Measurements from ENCODE around the gene PRKN.

PRKN gene

DNA sequence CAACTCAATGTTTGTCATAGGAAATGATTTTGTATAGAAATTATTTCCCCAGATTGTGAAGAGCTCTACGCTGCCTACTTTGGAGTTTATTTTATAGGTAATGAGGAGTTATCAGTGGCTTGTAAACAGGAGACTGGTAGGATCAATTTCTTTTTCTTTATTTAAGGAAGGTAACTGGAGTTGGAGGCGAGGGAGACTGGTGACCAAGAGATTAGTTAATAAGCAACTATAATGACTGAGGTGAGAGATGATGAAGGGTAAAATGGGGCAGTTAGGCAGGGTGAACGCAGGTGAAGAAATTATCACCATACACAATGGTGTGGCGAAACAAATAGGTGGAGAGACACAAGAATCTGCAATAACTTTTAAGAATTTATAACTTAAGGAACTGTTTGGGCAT is 100.2 kb downstream of the PRKN start:
- TF ChIP-seq, protein P1, sequence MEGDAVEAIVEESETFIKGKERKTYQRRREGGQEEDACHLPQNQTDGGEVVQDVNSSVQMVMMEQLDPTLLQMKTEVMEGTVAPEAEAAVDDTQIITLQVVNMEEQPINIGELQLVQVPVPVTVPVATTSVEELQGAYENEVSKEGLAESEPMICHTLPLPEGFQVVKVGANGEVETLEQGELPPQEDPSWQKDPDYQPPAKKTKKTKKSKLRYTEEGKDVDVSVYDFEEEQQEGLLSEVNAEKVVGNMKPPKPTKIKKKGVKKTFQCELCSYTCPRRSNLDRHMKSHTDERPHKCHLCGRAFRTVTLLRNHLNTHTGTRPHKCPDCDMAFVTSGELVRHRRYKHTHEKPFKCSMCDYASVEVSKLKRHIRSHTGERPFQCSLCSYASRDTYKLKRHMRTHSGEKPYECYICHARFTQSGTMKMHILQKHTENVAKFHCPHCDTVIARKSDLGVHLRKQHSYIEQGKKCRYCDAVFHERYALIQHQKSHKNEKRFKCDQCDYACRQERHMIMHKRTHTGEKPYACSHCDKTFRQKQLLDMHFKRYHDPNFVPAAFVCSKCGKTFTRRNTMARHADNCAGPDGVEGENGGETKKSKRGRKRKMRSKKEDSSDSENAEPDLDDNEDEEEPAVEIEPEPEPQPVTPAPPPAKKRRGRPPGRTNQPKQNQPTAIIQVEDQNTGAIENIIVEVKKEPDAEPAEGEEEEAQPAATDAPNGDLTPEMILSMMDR (IDR thresholded peaks at IDR 0.05; ENCODE audit: borderline replicate concordance, control extremely low read depth, extremely low read depth, insufficient read depth, missing control alignments), result no peak
- no peak for DNase-seq (ENCODE audit: low spot score)
- in situ Hi-C loops (cut with MboI; ENCODE audit: low sequenced_read_pairs, unreplicated experiment), result no loop called here

DNA sequence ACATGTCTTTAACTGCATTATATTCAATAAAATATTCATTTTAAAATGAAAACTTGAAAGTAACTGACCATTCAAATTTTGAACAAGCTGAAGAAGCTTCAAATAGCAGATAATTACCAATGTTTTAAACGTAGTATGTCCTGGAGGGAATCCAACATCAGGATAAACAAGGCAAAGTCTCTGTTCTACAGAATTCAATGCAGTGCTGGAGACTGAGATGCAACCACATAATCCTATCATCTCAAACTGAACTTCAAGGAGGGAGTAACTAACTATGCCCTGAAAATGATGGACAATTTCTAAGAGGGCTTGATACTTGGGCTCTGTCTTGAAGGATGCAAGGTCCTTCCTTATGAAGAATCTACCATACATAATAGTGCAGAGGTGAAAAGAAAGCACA is 100.7 kb downstream of the PRKN start:
- DNase-seq (ENCODE audit: low spot score), result no peak
- in situ Hi-C loops (cut with MboI; ENCODE audit: low sequenced_read_pairs, unreplicated experiment), result no loop called here
- TF ChIP-seq, protein P1 (IDR thresholded peaks at IDR 0.05; ENCODE audit: borderline replicate concordance, control extremely low read depth, extremely low read depth, insufficient read depth, missing control alignments), result no peak

DNA sequence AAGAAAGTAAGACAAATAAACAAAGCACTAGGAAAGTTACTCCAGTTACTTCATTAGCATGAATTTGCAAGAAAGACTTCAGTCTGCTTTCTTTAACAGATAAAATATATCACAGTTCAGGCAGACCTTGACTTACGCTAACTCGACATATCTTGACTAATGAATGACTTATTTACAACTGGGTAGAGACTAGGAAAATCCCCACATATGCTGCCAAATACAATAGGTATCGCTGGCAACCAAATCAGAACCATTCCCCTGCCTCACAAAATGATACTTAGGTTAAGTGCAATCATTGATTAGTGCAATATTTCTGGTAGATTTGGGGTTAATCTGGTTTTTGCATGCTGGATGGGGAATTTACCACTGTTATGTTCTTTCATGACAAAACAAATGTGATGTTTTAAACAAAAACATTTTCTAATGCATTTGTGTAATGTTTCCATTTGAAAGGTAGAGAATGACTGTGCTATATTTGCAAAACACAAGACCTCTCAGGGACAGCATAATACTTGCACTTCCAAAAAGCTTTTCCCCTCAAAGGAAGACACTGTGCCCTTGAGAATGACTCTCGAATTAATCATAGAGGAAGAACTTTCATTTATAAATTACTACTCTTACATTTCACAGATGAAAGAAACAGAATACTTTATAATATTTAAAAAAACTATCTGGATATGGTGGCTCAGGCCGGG is 101.6 kb downstream of the PRKN start:
- in situ Hi-C loops (cut with MboI; ENCODE audit: low sequenced_read_pairs, unreplicated experiment), result no loop called here
- TF ChIP-seq, protein P1 (IDR thresholded peaks at IDR 0.05; ENCODE audit: borderline replicate concordance, control extremely low read depth, extremely low read depth, insufficient read depth, missing control alignments), result no peak
- no peak for DNase-seq (ENCODE audit: low spot score)

DNA sequence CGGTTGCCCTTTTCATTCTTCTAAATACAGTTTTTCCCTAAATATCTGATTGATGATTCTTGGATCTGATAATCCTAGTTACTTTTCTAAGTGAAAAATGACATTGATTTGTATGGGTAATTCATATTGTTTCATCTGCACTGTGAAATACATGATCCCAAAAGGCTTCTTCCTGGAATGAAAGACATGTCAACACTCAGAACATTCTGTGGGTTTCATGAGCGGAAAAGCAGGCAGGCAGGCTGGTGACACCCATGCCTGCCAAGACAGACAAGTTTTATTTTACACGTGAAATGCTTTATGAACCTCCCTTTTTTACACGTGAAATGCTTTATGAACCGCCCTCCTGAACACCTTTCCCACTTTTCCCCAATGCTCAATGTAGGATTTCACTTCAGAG is 105.0 kb downstream of the PRKN start:
- in situ Hi-C loops (cut with MboI; ENCODE audit: low sequenced_read_pairs, unreplicated experiment), result no loop called here
- TF ChIP-seq, protein P1 (IDR thresholded peaks at IDR 0.05; ENCODE audit: borderline replicate concordance, control extremely low read depth, extremely low read depth, insufficient read depth, missing control alignments), result no peak
- DNase-seq (ENCODE audit: low spot score), result no peak

DNA sequence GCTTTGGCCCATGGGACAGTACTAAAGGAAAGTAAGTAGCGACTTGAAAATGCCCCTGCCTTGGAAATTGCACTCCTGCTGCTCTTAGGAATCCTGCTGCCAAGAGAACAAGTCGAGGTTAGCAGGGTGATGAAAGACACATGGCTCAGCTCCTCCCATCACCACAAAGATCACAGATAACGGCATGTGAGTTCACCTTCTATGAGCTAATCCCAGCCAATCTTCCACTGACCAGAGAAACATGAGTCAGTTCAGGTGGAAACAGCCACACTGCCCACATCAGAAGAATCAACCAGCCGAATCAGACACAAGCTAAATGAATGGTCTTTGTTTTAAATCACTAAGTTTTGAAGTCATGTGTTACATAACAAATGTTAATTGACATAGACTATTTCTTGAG is 106.3 kb downstream of the PRKN start:
- TF ChIP-seq, protein P1 (IDR thresholded peaks at IDR 0.05; ENCODE audit: borderline replicate concordance, control extremely low read depth, extremely low read depth, insufficient read depth, missing control alignments), result no peak
- in situ Hi-C loops (cut with MboI; ENCODE audit: low sequenced_read_pairs, unreplicated experiment), result no loop called here
- no peak for DNase-seq (ENCODE audit: low spot score)

DNA sequence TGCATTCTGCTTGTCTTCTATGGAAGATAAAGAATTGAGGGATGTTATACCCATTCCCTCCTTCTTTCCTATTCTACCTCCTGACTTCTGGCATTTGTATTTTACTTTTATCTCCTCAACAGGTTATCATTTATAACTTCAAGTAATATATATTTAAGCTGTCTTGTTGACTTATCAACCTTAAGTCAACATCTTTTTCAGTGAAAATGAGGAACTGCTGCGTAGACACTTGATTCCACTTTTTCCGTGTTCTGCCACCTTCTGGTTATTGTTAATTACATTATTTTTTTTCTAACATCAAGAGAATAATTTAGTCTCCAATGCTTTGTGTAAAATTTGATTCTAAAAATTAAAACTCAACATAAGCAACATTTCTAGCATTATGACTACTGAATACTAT is 107.5 kb downstream of the PRKN start:
- DNase-seq (ENCODE audit: low spot score), result no peak
- in situ Hi-C loops (cut with MboI; ENCODE audit: low sequenced_read_pairs, unreplicated experiment), result no loop called here
- TF ChIP-seq, protein P1 (IDR thresholded peaks at IDR 0.05; ENCODE audit: borderline replicate concordance, control extremely low read depth, extremely low read depth, insufficient read depth, missing control alignments), result no peak

Measured in GM13976 (cell line).